ENCODE measurements around the gene TTF1. TPM values are rescaled to one million over a fixed set of nuclear protein-coding genes. Genes with fewer than 3 reads are reported as not detected.

TTF1 gene
- total and polyA plus RNA-seq, 5 experiments from 2014 or later = 5.7 to 22.8 (median 7.1) TPM

Other genes starting within 250 kb of the TTF1 start
- gene NTNG2, start 244.8 kb downstream of the TTF1 start, total RNA-seq = 10 to 100 TPM in 1 of 2 experiments, 1 to 10 TPM in 1; 8.5 to 10.8 TPM
- 1 to 10 TPM in 1 of 3 donors, under 1 TPM in 2; 0.75 to 1.0 (median 0.96) TPM for gene NTNG2, start 244.8 kb downstream of the TTF1 start, polyA plus RNA-seq
- gene SETX, start 51.9 kb downstream of the TTF1 start, total RNA-seq = 10 to 100 TPM; 80.5 to 84.8 TPM
- 10 to 100 TPM; 21.4 to 29.1 (median 25.9) TPM for gene SETX, start 51.9 kb downstream of the TTF1 start, polyA plus RNA-seq
- gene CFAP77, start 3.4 kb upstream of the TTF1 start, total RNA-seq = not detected
- gene CFAP77, start 3.4 kb upstream of the TTF1 start, polyA plus RNA-seq = not detected
- not detected for gene BARHL1, start 175.8 kb upstream of the TTF1 start, total RNA-seq
- gene BARHL1, start 175.8 kb upstream of the TTF1 start, polyA plus RNA-seq = not detected

All from naive thymus-derived CD8-positive, alpha-beta T cell (primary cell).